SK-N-SH (cell line): ENCODE measurements around the gene FAM20C. TPM values are rescaled to one million over a fixed set of nuclear protein-coding genes. Genes with fewer than 3 reads are reported as not detected.

Experiments
- CTCF ChIA-PET: fragments of 300-600, 350-600 bp; formaldehyde crosslinking; extraction: SDS; loops from one replicate; lab custom pipeline; 2021; lab: Yijun Ruan, JAX
- POLR2A ChIA-PET: fragments of 350-600 bp; sonication (Branson Sonifier 250); formaldehyde crosslinking; extraction: SDS; loops from one replicate; lab custom pipeline; 2020; ENCODE audit warnings: antibody characterized with exemption, inconsistent platforms; lab: Yijun Ruan, JAX
- DNase-seq: peaks from one replicate; pipeline ENCODE4 v3.0.0; 2012
- H2AFZ ChIP-seq: fragments of 200-600 bp; sonication (generic); 2 replicates; pipeline ENCODE4 v1.8.1; 2016; ENCODE audit warnings: antibody characterized with exemption, mild to moderate bottlenecking, low read depth
- H3F3A ChIP-seq: fragments of 200-600 bp; sonication (generic); replicated peaks from 2 replicates; pipeline ENCODE3; 2016; ENCODE audit warnings: antibody characterized with exemption, mild to moderate bottlenecking; ENCODE audit not compliant: insufficient read depth
- H3K27ac ChIP-seq, 2 experiments: fragments of 200-500 bp in 1 of 2; fragments of 200-600 bp in 1 of 2; sonication (Bioruptor generic) in 1 of 2; sonication (generic), shearing (Covaris generic) in 1 of 2; 2 replicates each; pipeline versions ENCODE4 v1.5.1 to v1.6.1; 2014 to 2016; ENCODE audit warnings: low read depth in 2 of 2, inconsistent platforms in 1 of 2, low read length in 1 of 2, mild to moderate bottlenecking in 1 of 2, mixed read lengths in 1 of 2
- H3K27me3 ChIP-seq: fragments of 200-600 bp; sonication (generic), shearing (Covaris generic); 2 replicates; pipeline ENCODE4 v1.6.1; 2016; ENCODE audit warnings: mixed run types; ENCODE audit not compliant: insufficient read depth
- H3K36me3 ChIP-seq, 2 experiments: fragments of 200-500 bp in 1 of 2; fragments of 200-600 bp in 1 of 2; sonication (Bioruptor generic) in 1 of 2; sonication (generic) in 1 of 2; replicated peaks in 1 of 2; 2 replicates each; pipeline versions ENCODE3 to v1.5.1; 2014 to 2016; ENCODE audit warnings: low read length in 1 of 2, mild to moderate bottlenecking in 1 of 2; ENCODE audit not compliant: insufficient read depth in 2 of 2, control insufficient read depth in 1 of 2
- H3K4me1 ChIP-seq, 2 experiments: fragments of 200-500 bp in 1 of 2; fragments of 200-600 bp in 1 of 2; sonication (Bioruptor generic) in 1 of 2; sonication (generic), shearing (Covaris generic) in 1 of 2; 2 replicates each; pipeline versions ENCODE4 v1.5.1 to v1.6.1; 2014 to 2016; ENCODE audit warnings: low read depth in 1 of 2, low read length in 1 of 2, mixed run types in 1 of 2; ENCODE audit not compliant: insufficient read depth in 2 of 2, control insufficient read depth in 1 of 2
- H3K4me2 ChIP-seq: fragments of 200-600 bp; sonication (generic), shearing (Covaris generic); 2 replicates; pipeline ENCODE4 v1.6.1; 2017; ENCODE audit warnings: mixed run types
- H3K4me3 ChIP-seq, 2 experiments: fragments of 200-500 bp in 1 of 2; fragments of 200-600 bp in 1 of 2; sonication (Bioruptor generic) in 1 of 2; sonication (generic), shearing (Covaris generic) in 1 of 2; 2 replicates each; pipeline versions ENCODE4 v1.5.1 to v1.8.1; 2014 to 2016; ENCODE audit warnings: low read depth in 2 of 2, inconsistent platforms in 1 of 2, low read length in 1 of 2, mild to moderate bottlenecking in 1 of 2, mixed read lengths in 1 of 2, moderate library complexity in 1 of 2
- H3K79me2 ChIP-seq: fragments of 200-600 bp; sonication (generic); 2 replicates; pipeline ENCODE4 v1.8.1; 2017; ENCODE audit warnings: mild to moderate bottlenecking; ENCODE audit not compliant: insufficient read depth
- H3K9ac ChIP-seq: fragments of 200-600 bp; sonication (generic); 2 replicates; pipeline ENCODE4 v1.6.1; 2017; ENCODE audit warnings: mixed run types
- H3K9me2 ChIP-seq: fragments of 200-600 bp; sonication (generic); 2 replicates; pipeline ENCODE4 v1.6.1; 2017; ENCODE audit warnings: mixed run types
- H3K9me3 ChIP-seq: fragments of 200-600 bp; sonication (generic); 2 replicates; pipeline ENCODE4 v1.6.1; 2017; ENCODE audit warnings: mixed run types, mild to moderate bottlenecking, moderate library complexity
- H4K20me1 ChIP-seq: fragments of 200-600 bp; sonication (generic); 2 replicates; pipeline ENCODE4 v1.6.1; 2017; ENCODE audit warnings: mild to moderate bottlenecking, mixed run types; ENCODE audit not compliant: insufficient read depth
- CTCF ChIP-seq: fragments of 200-600 bp; sonication (generic); IDR thresholded peaks from 2 replicates; pipeline ENCODE4 v1.6.1; 2017; ENCODE audit warnings: antibody characterized with exemption, mild to moderate bottlenecking, moderate library complexity
- EP300 ChIP-seq, 2 experiments: IDR thresholded peaks; 2 replicates each; pipeline versions ENCODE4 v1.4.0 to v1.6.1; 2012; ENCODE audit warnings: borderline replicate concordance in 1 of 2, low read depth in 1 of 2, low read length in 1 of 2
- EZH2phosphoT487 ChIP-seq: fragments of 200-600 bp; sonication (generic); IDR thresholded peaks from 2 replicates; pipeline ENCODE4 v1.6.1; 2017; ENCODE audit warnings: low read depth, mixed run types, mild to moderate bottlenecking, antibody characterized with exemption, moderate library complexity, borderline replicate concordance
- GABPA ChIP-seq: IDR thresholded peaks from 2 replicates; pipeline ENCODE4 v1.4.0; 2012; ENCODE audit warnings: low read depth, mild to moderate bottlenecking
- GATA2 ChIP-seq: sonication (generic); formaldehyde crosslinking; IDR thresholded peaks from 2 replicates; pipeline ENCODE4 v1.5.0; 2020; ENCODE audit warnings: mild to moderate bottlenecking, missing genetic modification reagents
- JUND ChIP-seq: IDR thresholded peaks from 2 replicates; pipeline ENCODE4 v1.4.0; 2012
- MAX ChIP-seq: IDR thresholded peaks from 2 replicates; pipeline ENCODE4 v1.4.0; 2012; ENCODE audit warnings: low read depth
- NFIC ChIP-seq: IDR thresholded peaks from 2 replicates; pipeline ENCODE4 v1.4.0; 2012; ENCODE audit warnings: borderline replicate concordance
- PBX3 ChIP-seq: IDR thresholded peaks from 2 replicates; pipeline ENCODE4; 2012
- RCOR1 ChIP-seq: fragments of 150-350 bp; IDR thresholded peaks from 2 replicates; pipeline ENCODE4 v1.6.1; 2017; ENCODE audit warnings: antibody characterized with exemption, low read length
- REST ChIP-seq: IDR thresholded peaks from 2 replicates; pipeline ENCODE4 v1.6.1; 2012; ENCODE audit warnings: mild to moderate bottlenecking, low read depth, low read length, moderate library complexity
- SMC3 ChIP-seq: IDR thresholded peaks from 2 replicates; pipeline ENCODE4 v1.6.1; 2012; ENCODE audit warnings: low read depth, low read length, improper control_type of control experiment
- TAF1 ChIP-seq: IDR thresholded peaks from 2 replicates; pipeline ENCODE4 v1.6.1; 2012; ENCODE audit warnings: low read depth, mild to moderate bottlenecking, low read length, moderate library complexity, borderline replicate concordance
- TCF12 ChIP-seq: IDR thresholded peaks from 2 replicates; pipeline ENCODE4 v1.4.0; 2012
- USF1 ChIP-seq: IDR thresholded peaks from 2 replicates; pipeline ENCODE4 v1.4.0; 2012; ENCODE audit warnings: low read depth, borderline replicate concordance
- USF2 ChIP-seq: fragments of 150-350 bp; IDR thresholded peaks from 2 replicates; pipeline ENCODE4 v1.6.1; 2017; ENCODE audit warnings: antibody characterized with exemption, low read length, low read depth, borderline replicate concordance
- WGBS: methylation state at CpG from one replicate; pipeline ENCODE4 v1.1.6; 2017; ENCODE audit warnings: low lambda C conversion rate; 5-methylcytosine and 5-hydroxymethylcytosine counted together
- polyA plus RNA-seq, 3 experiments: library from polyadenylated mRNA; depleted of rRNA; stranded (reverse); fragments of >200 nt; gene quantifications; 2 replicates each; pipeline ENCODE4 v1.2.3, GENCODE V29; 2012

FAM20C gene
- polyA plus RNA-seq, 1 of the 3 experiments (the other 2 are of a cell fraction) = 12.7 TPM

- no peak for TF ChIP-seq REST
These were observed 2.8 kb downstream of the FAM20C start (continued) for GRCh38 chr7:195010-195829.

- Histone ChIP-seq H3K9me3 (no peaks in the 10 kb centered on the region), H3K4me3 (no peak overlapping the region), H3K4me2 (peak overlapping the region; percentile 77; the same call in 1 of the 2 replicates), H3F3A (no peaks in the 10 kb centered on the region), H2AFZ (no peak overlapping the region), H4K20me1 (peaks cover 44% of the 10 kb centered on the region), H3K4me1 (peaks cover 0 to 16% of the 10 kb centered on the region in 2 experiments; a peak in 2 of 4 replicates), H3K9ac (no peak overlapping the region), H3K36me3 (peaks cover 0 to 2% of the 10 kb centered on the region in 2 experiments), H3K9me2 (no peaks in the 10 kb centered on the region), H3K27ac (no peak overlapping the region), H3K27me3 (no peaks in the 10 kb centered on the region), H3K79me2 (peaks cover 21% of the 10 kb centered on the region; the same call in 1 of the 2 replicates)
- ChIA-PET CTCF (no interaction called here), POLR2A (no interaction called here)
- 86% methylated on average over 19 of the region's 19 CpGs for WGBS
- no peak for DNase-seq
- TF ChIP-seq PBX3 (no peak), GATA2 (CRISPR knock-in tag) (no peak), EZH2phosphoT487 (no peak), USF1 (no peak), NFIC (no peak), TCF12 (no peak), MAX (no peak), REST (no peak), RCOR1 (no peak), GABPA (no peak), JUND (no peak), TAF1 (no peak), SMC3 (no peak), EP300 (IDR thresholded peaks at IDR 0.05; ENCODE audit: borderline replicate concordance in 1 of 2, low read depth in 1 of 2, low read length in 1 of 2) (no peak), CTCF (no peak), USF2 (no peak)
These were observed 3.4 kb downstream of the FAM20C start for GRCh38 chr7:195830-196128.
